Right forelimb (tissue), 1 donor: ENCODE data around the gene PIGR.

Source experiments
- DNase-seq: peaks from one replicate; pipeline ENCODE4 v3.0.0-alpha.2; 2018

PIGR gene

GRCh38 chr1:206958144-206958543 is 11.9 kb upstream of the PIGR start:
- no peak for DNase-seq

GRCh38 chr1:206957639-206958038 is 11.4 kb upstream of the PIGR start:
- no peak for DNase-seq

GRCh38 chr1:206955476-206956451 is 9.5 kb upstream of the PIGR start:
- no peak for DNase-seq

- no peak for DNase-seq
Observed at GRCh38 chr1:206954459-206955342, 8.4 kb upstream of the PIGR start.

GRCh38 chr1:206953626-206954025 is 7.4 kb upstream of the PIGR start:
- no peak for DNase-seq

GRCh38 chr1:206953126-206953525 is 6.9 kb upstream of the PIGR start:
- DNase-seq = no peak

- DNase-seq = no peak
Observed at GRCh38 chr1:206952171-206952570, 5.9 kb upstream of the PIGR start.

- DNase-seq = no peak
Observed at GRCh38 chr1:206951318-206952100, 5.2 kb upstream of the PIGR start.

GRCh38 chr1:206949641-206950040 is 3.4 kb upstream of the PIGR start:
- DNase-seq = no peak

- no peak for DNase-seq
Observed at GRCh38 chr1:206949208-206949607, 2.9 kb upstream of the PIGR start.

GRCh38 chr1:206947255-206947654 is 989 bp upstream of the PIGR start:
- DNase-seq = no peak

GRCh38 chr1:206945779-206946178 is 487 bp downstream of the PIGR start:
- DNase-seq = no peak

GRCh38 chr1:206944703-206945102 is 1.6 kb downstream of the PIGR start:
- DNase-seq = no peak

GRCh38 chr1:206941766-206942418 is 4.4 kb downstream of the PIGR start:
- no peak for DNase-seq

GRCh38 chr1:206940588-206940936 is 5.7 kb downstream of the PIGR start:
- DNase-seq = no peak

- no peak for DNase-seq
Observed at GRCh38 chr1:206939841-206940587, 6.3 kb downstream of the PIGR start.

GRCh38 chr1:206939131-206939530 is 7.1 kb downstream of the PIGR start:
- DNase-seq = no peak

GRCh38 chr1:206937425-206937824 is 8.8 kb downstream of the PIGR start:
- DNase-seq = no peak

- no peak for DNase-seq
Observed at GRCh38 chr1:206935491-206936067, 10.7 kb downstream of the PIGR start.

- no peak for DNase-seq
Observed at GRCh38 chr1:206933333-206933945, 12.8 kb downstream of the PIGR start.

GRCh38 chr1:206932177-206932576 is 14.1 kb downstream of the PIGR start:
- no peak for DNase-seq
